PC-9 (cell line): ENCODE data around the gene ZNF561. TPM values are rescaled to one million over a fixed set of nuclear protein-coding genes. Genes with fewer than 3 reads are reported as not detected.

Experiments used
- Bru-seq: library from RNA; stranded (reverse); fragments of 400-500 nt; gene quantifications from one replicate; lab custom pipeline; 2021; lab: Mats Ljungman, UMichigan
- BruChase-seq, 2 experiments: library from RNA; stranded (reverse); fragments of 400-500 nt; gene quantifications; one replicate each; lab custom pipeline; 2021; lab: Mats Ljungman, UMichigan
- BruUV-seq: library from RNA; stranded (reverse); fragments of 400-500 nt; replicated peaks from 2 replicates; lab custom pipeline; 2021; lab: Mats Ljungman, UMichigan
- CTCF ChIA-PET: fragments of 300-600 bp; sonication (Branson Sonifier 250); formaldehyde crosslinking; loops from one replicate; lab custom pipeline; 2022; ENCODE audit warnings: antibody characterized with exemption; lab: Charles Lee
- POLR2A ChIA-PET: fragments of 300-600 bp; sonication (Branson Sonifier 250); formaldehyde crosslinking; loops from one replicate; lab custom pipeline; 2022; ENCODE audit warnings: antibody characterized with exemption; ENCODE audit not compliant: unreplicated experiment; lab: Charles Lee
- DNase-seq, 2 experiments: peaks; one replicate each; pipeline versions ENCODE4 v3.0.0 to v3.0.0-alpha.2; 2015 to 2022; ENCODE audit warnings: mixed read lengths in 1 of 2
- H2AFZ ChIP-seq: fragments of 200-600 bp; sonication (generic); 2 replicates; pipeline ENCODE4 v1.8.1; 2017; ENCODE audit warnings: antibody characterized with exemption
- H3F3A ChIP-seq: fragments of 200-600 bp; sonication (generic); 2 replicates; pipeline ENCODE4 v1.8.1; 2017; ENCODE audit warnings: antibody characterized with exemption, mild to moderate bottlenecking, low read depth; ENCODE audit not compliant: insufficient read depth
- H3K27ac ChIP-seq: fragments of 200-600 bp; sonication (generic); 2 replicates; pipeline ENCODE4 v1.6.1; 2016; ENCODE audit warnings: mixed run types
- H3K27me3 ChIP-seq: fragments of 200-600 bp; sonication (generic); 2 replicates; pipeline ENCODE4 v1.6.1; 2016; ENCODE audit warnings: low read depth, mixed run types; ENCODE audit not compliant: insufficient read depth
- H3K36me3 ChIP-seq: fragments of 200-600 bp; sonication (generic); 2 replicates; pipeline ENCODE4 v1.6.1; 2016; ENCODE audit warnings: low read depth, mixed run types
- H3K4me1 ChIP-seq: fragments of 200-600 bp; sonication (generic); replicated peaks from 2 replicates; pipeline ENCODE4 v1.6.1; 2016; ENCODE audit warnings: mixed run types; ENCODE audit not compliant: insufficient read depth
- H3K4me2 ChIP-seq: fragments of 200-600 bp; sonication (generic); 2 replicates; pipeline ENCODE4 v1.6.1; 2017; ENCODE audit warnings: mixed run types
- H3K4me3 ChIP-seq: fragments of 200-600 bp; sonication (generic); 2 replicates; pipeline ENCODE4 v1.6.1; 2016; ENCODE audit warnings: mixed run types
- H3K79me2 ChIP-seq: fragments of 200-600 bp; sonication (generic); 2 replicates; pipeline ENCODE4 v1.6.1; 2017; ENCODE audit warnings: low read depth, mixed run types
- H3K9me2 ChIP-seq: fragments of 200-600 bp; sonication (generic); 2 replicates; pipeline ENCODE4 v1.8.1; 2017; ENCODE audit warnings: mild to moderate bottlenecking; ENCODE audit not compliant: insufficient read depth
- H3K9me3 ChIP-seq: fragments of 200-600 bp; sonication (generic); 2 replicates; pipeline ENCODE4 v1.8.1; 2016; ENCODE audit warnings: low read depth; ENCODE audit not compliant: insufficient read depth
- H4K20me1 ChIP-seq: fragments of 200-600 bp; sonication (generic); 2 replicates; pipeline ENCODE4 v1.8.1; 2017; ENCODE audit not compliant: insufficient read depth
- EZH2 ChIP-seq: fragments of 200-600 bp; sonication (generic); IDR thresholded peaks from 2 replicates; pipeline ENCODE4 v1.8.0; 2017; ENCODE audit warnings: antibody characterized with exemption, low read depth
- intact Hi-C: fragments of 100-400 bp; cut with micrococcal nuclease; formaldehyde crosslinking; loops from one replicate; pipeline ENCODE4 v1.10.0; 2022; ENCODE audit not compliant: unreplicated experiment
- long read RNA-seq: library from polyadenylated mRNA; stranded (forward); transcript quantifications from one replicate; pipeline ENCODE4 v2.0.0, GENCODE V29; 2022
- total RNA-seq: library from RNA; stranded (reverse); gene quantifications from 2 replicates; pipeline ENCODE4 v1.2.3, GENCODE V29; 2021
- TF ChIP-seq, protein P1 (sequence below): fragments of 200-600 bp; sonication (generic); conservative IDR thresholded peaks from 2 replicates; pipeline ENCODE4 v1.6.1; 2017; ENCODE audit warnings: mixed run types, antibody characterized with exemption, mild to moderate bottlenecking, moderate library complexity

The ZNF561 gene
- total RNA-seq (28.9 and 31.2 TPM in 2 replicates), Bru-seq, nascent RNA (percentile 79 among the genes with signal in this experiment), BruChase-seq, experiment 1, labeled RNA remaining after a 2-hour chase (percentile 81 among the genes with signal in this experiment), BruChase-seq, experiment 2, labeled RNA remaining after a 6-hour chase (percentile 76 among the genes with signal in this experiment)
- long read RNA-seq, full-length matches to known transcripts, result 4 of 8 reads
- long read RNA-seq, partial matches to known transcripts, result 2 of 8 reads
- long read RNA-seq, other reads (novel, unspliced or antisense), result 2 of 8 reads

DNA sequence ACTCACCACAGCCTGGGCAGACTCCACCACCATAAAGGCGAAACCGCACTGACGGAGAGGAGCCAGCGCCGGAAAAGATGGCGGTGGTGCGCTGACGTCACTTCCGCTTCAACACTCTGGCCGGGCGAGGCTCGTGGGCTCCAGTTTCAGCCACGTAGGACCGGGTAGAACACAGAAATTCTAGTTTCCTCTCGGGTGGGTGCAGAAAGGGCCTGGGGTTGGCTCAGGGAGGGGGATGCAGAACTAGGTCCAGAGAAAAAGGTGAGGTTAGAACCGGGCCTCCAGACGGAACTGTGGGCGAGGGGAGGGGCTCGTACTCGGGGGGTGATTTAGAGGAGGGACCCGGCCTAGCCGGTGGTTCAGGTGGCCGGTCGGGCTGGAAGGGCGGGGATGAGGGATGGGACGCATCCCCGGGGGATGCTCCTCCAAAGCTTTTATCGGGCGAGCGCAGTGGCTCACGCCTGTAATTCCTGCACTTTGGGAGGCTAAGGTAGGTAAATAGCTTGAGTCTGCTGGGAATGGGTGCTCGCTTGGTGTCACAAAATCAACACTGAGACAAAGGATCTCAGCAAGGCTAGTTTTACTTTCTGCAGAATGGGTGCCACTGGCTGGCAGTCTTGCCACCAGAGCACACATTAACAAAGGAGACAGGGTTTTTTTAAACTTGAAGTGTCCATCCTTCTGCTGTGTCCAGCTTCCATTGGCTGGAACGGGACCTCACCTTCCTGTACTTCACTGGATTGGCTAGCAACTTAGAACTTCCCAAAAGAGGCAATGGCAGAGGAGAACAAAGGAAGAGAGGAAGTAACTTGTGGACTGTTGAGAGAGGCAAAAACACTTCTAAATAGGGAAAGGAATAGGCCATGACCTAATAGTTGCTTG is at the start of gene ZNF561:
ZNF561 (minus strand) TSS at position 77 of the 882 bp plus-strand sequence. CDS start 1,776 bp downstream, outside the sequence.
- Histone ChIP-seq H3K27me3 (no peaks in the 10 kb centered on the region), H3K4me2 (peak within 1 kb of the TSS; percentile 81), H3K4me3 (peak within 1 kb of the TSS; percentile 86), H2AFZ (peak within 1 kb of the TSS; percentile 97), H3K36me3 (peaks cover 27% of the 10 kb centered on the region), H3F3A (peaks cover 6% of the 10 kb centered on the region; the same call in 1 of the 2 replicates), H4K20me1 (no peaks in the 10 kb centered on the region), H3K79me2 (peaks cover 19% of the 10 kb centered on the region), H3K9me2 (no peaks in the 10 kb centered on the region), H3K27ac (peak within 1 kb of the TSS; percentile 65), H3K4me1 (peaks cover 9% of the 10 kb centered on the region), H3K9me3 (no peaks in the 10 kb centered on the region; the same call in 1 of the 2 replicates)
- TF ChIP-seq, protein P1, sequence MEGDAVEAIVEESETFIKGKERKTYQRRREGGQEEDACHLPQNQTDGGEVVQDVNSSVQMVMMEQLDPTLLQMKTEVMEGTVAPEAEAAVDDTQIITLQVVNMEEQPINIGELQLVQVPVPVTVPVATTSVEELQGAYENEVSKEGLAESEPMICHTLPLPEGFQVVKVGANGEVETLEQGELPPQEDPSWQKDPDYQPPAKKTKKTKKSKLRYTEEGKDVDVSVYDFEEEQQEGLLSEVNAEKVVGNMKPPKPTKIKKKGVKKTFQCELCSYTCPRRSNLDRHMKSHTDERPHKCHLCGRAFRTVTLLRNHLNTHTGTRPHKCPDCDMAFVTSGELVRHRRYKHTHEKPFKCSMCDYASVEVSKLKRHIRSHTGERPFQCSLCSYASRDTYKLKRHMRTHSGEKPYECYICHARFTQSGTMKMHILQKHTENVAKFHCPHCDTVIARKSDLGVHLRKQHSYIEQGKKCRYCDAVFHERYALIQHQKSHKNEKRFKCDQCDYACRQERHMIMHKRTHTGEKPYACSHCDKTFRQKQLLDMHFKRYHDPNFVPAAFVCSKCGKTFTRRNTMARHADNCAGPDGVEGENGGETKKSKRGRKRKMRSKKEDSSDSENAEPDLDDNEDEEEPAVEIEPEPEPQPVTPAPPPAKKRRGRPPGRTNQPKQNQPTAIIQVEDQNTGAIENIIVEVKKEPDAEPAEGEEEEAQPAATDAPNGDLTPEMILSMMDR, result no peak
- no peak for TF ChIP-seq EZH2
- POLR2A ChIA-PET, result interaction anchor here (1.7 kb wide), 1 partner anchor 147 kb away, joined by 10 read pairs; the partner anchor contains the start of gene ZNF846
- intact Hi-C loops, result loop anchor here (2.0 to 10.0 kb wide), 2 partner anchors 37 to 293 kb away; partner anchors contain the start of gene ZNF121
- DNase-seq, result peak; percentile 62 to 74
- TSS peak; percentile 93 for BruUV-seq
- CTCF ChIA-PET, result interaction anchor here (0.6 to 0.7 kb wide), 2 partner anchors 490 to 634 kb away, joined by 3 to 4 read pairs; no protein-coding TSS in a partner anchor

DNA sequence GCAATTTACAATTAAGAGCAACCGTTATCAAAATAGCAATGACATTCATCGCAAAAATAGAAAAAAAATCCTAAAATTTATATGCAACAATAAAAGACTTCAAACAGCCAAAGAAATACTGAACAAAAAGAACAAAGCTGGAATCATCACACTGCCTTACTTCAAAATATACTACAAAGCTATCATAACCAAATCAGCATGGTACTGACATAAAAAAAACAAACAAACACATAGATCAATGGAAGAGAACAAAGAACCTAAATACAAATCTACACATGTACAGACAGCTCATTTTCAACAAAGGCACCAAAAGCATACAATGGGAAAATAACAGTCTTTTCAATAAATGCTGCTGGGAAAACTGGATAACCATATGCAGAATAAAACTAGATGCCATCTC is 47.5 kb upstream of the ZNF561 start:
- Histone ChIP-seq H3K4me1 (no peaks in the 10 kb centered on the region), H3F3A (peaks cover 11% of the 10 kb centered on the region; the same call in 1 of the 2 replicates), H3K36me3 (peaks cover 82% of the 10 kb centered on the region), H2AFZ (no peak overlapping the region), H3K9me3 (peaks cover 64% of the 10 kb centered on the region), H4K20me1 (peaks cover 12% of the 10 kb centered on the region), H3K4me3 (no peak overlapping the region), H3K79me2 (peaks cover 100% of the 10 kb centered on the region), H3K4me2 (no peak overlapping the region), H3K27ac (no peak overlapping the region), H3K9me2 (no peaks in the 10 kb centered on the region), H3K27me3 (no peaks in the 10 kb centered on the region)
- POLR2A ChIA-PET, result no interaction called here
- TF ChIP-seq, protein P1, result no peak
- no peak for TF ChIP-seq EZH2
- DNase-seq, result no peak
- CTCF ChIA-PET, result no interaction called here
- intact Hi-C loops, result no loop called here
- no TSS peak for BruUV-seq

DNA sequence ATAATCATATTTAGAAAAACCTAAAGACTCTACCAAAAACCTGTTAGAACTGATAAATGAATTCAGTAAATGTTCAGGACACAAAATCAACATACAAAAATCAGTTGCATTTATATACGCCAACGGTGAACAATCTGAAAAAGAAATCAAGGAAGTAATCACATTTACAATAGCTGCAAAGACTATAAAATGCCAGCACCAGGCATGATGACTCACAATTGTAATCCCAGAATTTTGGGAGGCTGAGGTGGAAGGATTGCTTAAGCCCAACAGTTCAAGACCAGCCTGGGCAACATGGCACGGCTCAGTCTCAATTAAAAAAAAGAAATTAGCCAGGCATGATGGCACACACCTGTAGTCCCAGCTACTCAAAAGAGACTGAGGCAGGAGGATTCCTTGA is 46.9 kb upstream of the ZNF561 start:
- ChIA-PET CTCF (no interaction called here), POLR2A (no interaction called here)
- no peak for DNase-seq
- no peak overlapping the region for H3K4me3 ChIP-seq
- BruUV-seq, result no TSS peak
- peaks cover 57% of the 10 kb centered on the region for H3K9me3 ChIP-seq
- H3K27me3 ChIP-seq, result no peaks in the 10 kb centered on the region
- no peak overlapping the region for H2AFZ ChIP-seq
- intact Hi-C loops, result no loop called here
- no peak overlapping the region for H3K4me2 ChIP-seq
- no peaks in the 10 kb centered on the region for H3K9me2 ChIP-seq
- no peak overlapping the region for H3K27ac ChIP-seq
- peaks cover 75% of the 10 kb centered on the region for H3K36me3 ChIP-seq
- no peaks in the 10 kb centered on the region for H3K4me1 ChIP-seq
- H3F3A ChIP-seq, result peaks cover 6% of the 10 kb centered on the region; the same call in 1 of the 2 replicates
- no peak for TF ChIP-seq EZH2
- TF ChIP-seq, protein P1, result no peak
- peaks cover 100% of the 10 kb centered on the region for H3K79me2 ChIP-seq
- peaks cover 18% of the 10 kb centered on the region for H4K20me1 ChIP-seq
